ENCODE results near the gene NME4.
A peak's percentile ranks its signal among the peaks of the same experiment; 100 is the strongest.
"Not testable (repeated sequence)": the region's sequence is repeated elsewhere in the genome, so short reads cannot be mapped to it uniquely, and the experiment has no call there.

Gene NME4

DNA sequence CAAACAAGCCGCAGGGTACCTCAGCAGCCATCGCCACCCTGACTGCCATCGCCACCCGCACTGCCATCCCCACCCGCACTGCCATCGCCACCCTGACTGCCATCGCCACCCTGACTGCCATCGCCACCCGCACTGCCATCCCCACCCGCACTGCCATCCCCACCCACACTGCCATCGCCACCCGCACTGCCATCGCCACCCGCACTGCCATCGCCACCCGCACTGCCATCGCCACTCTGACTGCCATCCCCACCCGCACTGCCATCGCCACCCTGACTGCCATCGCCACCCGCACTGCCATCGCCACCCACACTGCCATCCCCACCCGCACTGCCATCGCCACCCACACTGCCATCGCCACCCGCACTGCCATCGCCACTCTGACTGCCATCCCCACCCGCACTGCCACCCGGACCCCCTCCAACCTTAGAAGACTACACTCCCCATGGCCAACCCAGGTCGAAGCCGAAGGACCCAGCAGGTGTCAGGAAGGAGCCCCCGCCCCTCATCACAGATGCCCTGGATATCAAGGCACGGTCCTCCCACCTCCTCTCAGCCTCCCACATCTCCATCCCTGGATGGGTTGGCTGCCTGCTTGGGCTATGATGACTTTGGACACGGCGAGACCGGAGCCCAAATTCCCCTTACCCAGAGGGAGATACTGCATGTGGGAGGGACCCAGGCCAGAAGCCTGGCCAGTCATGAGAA lies 18.7 kb upstream of the NME4 start:
- DNase-seq, result not testable (repeated sequence)

DNA sequence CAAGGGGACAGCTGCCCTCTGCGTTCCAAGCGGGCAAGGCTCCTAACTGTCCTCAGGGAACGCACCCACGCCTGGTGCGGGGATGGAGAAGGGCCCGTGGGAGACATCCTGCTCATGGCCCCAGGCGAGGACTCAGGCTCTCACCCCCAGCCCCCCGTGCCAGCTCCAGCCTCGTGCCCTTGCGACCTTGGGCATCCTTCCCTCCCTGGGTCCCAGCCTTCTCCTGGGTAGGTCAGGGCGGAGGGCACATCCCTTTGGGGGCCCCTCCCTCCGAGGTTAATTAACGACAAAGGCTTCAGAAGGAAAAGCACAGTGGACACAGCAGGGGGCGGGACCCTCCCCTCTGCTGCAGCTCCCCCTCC lies 18.2 kb upstream of the NME4 start:
- no peak for DNase-seq

DNA sequence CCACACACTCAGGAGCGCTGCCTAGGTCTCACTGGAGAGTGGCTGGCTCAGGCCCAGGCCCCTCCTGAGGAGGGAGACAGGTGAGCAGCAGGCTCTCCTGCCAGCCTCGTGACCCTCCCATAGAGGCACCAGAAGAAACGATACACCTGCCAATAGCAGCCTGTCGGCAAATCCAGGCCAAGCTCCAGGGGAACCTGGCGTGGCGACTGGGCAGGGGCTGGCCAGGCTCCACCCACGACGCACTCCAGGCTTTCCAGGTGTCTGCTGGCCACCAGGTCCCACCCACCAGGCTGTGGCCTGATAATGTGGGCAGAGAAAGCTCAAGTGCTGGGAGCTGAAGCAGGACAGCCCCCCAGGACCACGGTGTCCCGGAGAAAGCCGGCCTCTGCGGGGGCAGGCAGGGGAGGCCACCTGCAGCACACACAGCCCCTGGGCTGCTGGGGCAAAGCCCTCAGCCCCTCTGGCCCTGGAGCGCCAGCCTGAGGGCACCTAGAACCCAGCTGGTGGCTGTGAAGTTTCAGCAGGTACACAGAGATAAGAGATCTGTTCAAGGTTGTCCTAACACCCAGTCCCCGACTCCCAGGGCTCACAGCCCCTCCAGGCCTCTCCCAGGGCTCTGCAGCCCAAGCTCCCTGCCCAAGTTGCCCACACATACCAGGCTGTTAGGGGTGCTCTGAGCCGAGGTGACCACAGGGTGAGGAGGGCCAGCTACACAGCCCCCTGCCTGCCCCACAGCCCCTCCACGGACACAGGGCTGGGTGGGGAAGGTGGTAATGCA lies 17.6 kb upstream of the NME4 start:
- no peak for DNase-seq

DNA sequence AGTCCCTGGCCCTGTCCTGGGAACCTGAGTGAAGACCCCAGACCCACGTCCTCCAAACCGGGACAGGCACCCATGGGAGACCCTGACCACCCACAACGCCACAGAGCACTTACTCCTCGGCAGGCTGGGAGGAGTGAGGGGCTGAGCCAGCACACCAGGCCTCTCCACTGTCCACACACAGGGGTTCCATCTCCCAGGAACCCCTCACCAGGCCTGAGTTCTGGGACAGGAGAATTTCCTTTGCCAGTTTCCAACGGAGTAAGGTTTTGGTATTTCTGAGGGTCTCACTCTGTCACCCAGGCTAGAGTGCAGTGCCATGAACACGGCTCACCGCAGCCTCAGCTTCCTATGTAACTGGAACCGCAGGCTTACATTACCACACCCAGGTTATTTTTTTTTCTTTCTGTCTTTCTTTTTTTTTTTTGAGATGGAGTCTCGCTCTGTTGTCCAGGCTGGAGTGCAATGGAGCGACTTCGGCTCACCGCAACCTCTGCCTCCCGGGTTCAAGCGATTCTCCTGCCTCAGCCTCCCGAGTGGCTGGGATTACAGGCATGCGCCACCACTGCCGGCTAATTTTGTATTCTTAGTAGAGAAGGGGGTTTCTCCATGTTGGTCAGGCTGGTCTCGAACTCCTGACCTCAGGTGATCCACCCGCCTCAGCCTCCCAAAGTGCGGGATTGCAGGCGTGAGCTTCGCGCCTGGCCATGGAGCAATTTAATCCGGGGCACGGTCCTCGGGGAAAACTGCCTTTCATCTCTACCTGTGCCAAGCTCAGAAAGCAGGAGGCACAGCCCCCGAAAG lies 16.8 kb upstream of the NME4 start:
- no peak for DNase-seq

DNA sequence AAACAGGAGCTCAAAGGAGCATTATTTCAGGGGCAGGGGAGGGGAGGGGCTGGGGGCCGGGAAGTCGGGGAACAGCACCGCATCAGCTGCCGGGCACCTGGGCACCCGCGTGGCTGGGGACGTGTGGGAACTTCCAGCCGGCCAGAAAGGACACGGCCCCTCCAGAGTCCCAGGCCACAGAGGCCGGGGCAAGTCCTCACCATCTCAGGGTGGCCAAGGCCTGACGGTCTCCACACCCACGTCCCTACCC lies 16.3 kb upstream of the NME4 start:
- no peak for DNase-seq

DNA sequence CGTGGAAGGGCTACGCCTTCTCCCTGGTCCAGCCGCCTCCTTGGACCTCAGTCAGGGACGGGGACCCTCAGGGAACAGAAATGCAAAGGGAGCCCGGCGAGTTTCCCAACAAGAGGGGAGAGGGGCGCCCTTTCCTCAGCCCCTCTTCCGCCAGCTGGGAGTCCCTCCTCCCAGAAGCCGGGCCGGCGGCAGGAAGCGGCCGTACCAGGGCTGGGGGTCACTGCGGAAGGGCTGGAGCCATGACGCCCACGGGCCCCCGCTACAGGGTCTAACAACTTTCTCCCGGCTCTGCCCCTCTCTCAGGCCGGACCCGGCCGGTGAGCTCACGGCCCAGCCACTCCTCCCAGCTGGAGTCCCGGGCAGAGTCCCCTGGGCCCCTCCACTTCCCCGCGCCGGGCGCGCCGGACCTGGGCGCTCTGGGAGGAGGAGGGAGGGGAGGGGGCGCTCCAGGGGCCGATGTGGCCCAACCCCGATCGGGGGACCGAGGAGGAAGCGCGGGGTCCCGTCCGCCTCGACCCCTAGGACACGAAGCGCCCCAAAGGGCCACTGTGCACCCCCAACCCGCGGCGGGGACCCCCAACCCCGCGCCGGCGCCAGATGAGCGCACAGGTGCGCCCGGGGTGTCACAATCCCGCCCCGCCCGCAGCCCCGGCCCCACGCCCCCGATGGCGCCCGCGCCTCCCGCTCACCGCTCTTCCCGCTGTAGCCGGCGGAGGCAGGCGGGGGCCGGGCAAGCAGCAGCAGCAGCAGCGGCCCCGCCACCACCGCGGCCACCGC lies 15.8 kb upstream of the NME4 start:
- DNase-seq, result no peak

DNA sequence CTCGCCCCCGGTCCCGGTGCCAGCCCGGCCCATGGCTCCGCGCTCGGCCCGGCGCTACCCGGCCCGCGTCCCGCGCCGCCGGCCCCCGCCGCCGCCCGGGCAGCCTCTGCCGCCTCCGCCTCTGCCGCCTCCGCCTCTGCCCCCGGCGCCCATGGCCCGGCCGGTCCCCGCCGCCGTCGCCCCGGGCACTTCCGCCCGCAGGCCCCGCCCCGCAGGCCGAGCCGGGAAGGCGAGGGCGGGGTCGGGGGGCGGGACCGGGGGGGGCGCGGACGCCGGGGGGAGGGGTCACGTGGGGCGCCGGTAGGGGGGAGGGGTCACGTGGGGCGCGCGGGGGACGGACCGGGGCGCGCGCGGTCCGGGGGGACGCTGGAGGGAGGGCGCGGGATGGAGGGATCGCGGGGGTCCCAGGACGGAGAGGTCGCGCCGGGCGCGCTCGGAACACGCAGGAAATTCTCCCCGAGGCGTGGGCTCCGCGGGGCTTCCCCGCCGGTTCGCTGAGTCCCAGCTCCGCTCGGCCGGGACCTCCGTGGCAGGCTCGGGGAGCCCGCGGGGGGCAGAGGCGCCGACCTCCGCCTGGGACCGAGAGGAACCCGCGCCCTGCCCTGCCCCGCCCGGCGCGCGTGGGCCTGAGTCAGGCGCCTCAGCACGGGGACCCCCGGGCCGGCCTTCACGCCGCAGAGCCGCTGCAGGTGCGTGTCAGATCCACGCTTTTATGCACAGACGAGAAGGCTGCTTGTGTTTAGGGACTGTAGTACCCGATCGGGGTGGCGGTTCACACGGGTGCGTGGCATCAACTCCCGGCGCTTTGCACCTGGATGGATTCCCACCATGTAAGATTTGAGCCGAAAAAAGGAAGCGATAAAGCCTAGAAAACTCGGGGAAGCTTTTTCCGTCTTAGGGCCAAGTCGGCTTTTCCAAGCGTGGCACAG lies 14.9 kb upstream of the NME4 start, which contains the start of gene PGAP6:
Gene PGAP6 (minus strand): TSS at position 190 of the 929 bp plus-strand sequence. CDS start 157 bp downstream, at position 33.
- no peak for DNase-seq

DNA sequence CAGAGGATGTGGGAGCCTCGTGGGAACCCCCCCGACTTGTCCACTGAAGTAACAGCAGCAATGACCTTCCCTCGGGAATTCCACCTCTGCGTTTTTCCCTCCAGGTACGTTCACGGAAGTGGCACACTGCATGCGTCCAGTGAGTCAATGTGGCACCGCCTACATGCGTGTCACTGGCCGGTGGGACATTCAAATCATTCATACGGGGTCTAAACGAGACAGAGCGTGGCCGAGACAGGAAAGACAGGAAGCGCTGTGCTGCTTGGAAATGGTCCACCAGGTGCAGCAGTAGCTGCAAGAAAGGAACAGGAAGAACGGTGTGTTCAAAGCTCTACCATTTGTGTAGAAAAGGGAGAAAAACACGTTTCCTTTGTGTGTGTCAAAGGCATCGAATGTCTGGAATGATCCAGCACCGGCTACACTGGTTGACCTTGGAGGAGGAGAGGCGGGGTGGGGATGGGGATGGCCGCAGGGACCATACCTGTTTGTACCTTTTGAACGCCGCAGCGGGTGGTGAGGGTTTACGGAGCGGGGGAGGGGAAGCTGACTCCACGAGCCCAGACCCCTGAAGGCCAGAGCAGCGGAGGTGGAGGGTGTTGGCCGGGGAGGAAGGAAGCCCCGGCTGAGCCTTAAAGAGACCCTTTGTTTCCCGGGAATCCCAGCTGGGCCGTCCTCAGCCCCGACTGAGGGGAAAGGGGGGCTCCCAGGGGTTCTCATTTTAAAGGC lies 13.5 kb upstream of the NME4 start:
- DNase-seq, result no peak

DNA sequence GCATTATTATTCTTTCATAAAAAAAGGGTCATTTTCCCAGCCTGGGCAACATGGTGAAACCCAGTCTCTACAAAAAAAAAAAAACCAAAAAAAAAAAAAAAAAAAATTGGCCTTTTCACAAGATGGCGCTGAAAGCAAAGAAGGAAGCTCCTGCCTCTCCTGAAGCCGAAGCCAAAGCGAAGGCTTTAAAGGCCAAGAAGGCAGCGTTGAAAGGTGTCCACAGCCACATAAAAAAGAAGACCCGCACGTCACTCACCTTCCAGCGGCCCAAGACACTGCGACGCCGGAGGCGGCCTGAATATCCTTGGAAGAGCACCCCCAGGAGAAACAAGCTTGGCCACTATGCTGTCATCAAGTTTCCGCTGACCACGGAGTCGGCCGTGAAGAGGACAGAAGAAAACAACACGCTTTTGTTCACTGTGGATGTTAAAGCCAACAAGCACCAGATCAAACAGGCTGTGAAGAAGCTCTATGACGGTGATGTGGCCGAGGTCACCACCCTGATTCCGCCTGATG lies 10.3 kb upstream of the NME4 start:
- DNase-seq, result no peak

DNA sequence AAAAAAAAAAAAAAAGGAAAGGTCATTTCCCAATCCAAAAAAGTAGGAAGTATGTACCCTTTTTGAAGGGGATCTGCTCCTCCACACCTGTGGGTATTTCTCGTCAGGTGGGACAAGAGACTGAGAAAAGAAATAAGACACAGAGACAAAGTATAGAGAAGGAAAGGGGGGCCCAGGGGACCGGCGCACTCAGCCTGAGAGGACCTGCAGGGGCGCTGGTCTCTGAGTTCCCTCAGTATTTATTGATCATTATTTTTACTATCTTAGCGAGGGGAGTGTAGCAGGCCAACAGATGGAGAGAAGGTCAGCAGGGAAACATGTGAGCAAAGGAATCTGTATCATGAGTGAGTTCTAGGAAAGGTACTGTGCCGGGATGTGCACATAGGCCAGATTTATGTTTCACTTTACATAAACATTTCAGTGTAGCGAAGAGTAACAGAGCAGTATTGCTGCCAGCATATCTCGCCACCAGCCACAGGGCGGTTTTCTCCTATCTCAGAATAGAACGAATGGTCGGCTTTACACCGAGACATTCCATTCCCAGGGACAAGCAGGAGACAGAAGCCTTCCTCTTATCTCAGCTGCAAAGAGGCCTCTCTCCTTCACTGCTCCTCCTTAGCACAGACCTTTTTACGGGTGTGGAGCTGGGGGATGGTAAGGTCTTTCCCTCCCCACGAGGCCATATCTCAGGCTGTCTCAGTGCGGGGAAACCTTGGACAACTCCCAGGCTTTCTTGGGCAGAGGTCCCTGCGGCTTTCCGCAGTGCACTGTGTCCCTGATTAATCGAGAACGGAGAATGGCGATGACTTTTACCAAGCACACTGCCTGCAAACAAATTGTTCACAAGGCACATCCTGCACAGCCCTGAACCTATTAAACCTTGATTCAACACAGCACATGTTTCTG lies 9.0 kb upstream of the NME4 start:
- not testable (repeated sequence) for DNase-seq

DNA sequence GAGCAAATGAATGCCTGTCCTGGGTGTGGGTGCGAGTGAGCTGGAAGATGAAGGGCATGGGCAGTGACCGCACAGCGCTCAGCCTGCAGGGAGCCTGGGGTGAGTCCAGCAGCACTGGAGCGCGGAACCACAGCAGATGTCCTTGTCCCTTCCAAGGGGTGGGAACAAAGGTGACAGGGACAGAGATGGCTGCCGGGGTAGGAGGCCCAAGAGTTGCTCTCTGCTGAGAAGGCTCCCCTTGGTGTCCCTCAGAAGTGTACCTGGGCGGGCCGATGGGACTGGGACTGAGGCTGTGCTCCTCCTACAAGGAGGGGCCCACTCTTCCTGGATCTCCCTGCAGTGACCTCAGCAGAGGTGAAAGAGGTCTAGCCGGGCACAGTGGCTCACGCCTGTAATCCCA lies 7.6 kb upstream of the NME4 start:
- no peak for DNase-seq

DNA sequence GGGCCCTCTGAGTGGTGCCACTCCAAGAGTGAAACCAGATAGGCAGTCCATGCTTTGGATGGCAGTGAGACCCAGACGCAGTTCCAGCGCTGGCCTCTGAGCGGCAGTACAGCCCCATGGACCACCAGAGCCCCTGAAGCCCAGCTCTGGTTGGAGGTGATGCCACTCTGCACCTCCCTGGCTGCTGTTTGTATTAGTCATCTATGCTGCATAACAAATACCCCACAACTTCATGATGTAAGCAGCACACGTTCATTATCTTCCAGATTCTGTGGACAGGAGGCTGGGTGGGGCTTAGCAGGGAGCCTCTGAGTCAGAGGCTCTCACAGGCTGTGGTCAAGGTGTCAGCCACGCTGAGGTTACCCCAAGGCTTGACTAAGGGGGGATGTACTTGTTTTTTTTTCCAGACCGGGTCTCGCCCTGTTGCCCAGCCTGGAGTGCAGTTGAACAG lies 5.1 kb upstream of the NME4 start:
- DNase-seq, result peak; percentile 21

DNA sequence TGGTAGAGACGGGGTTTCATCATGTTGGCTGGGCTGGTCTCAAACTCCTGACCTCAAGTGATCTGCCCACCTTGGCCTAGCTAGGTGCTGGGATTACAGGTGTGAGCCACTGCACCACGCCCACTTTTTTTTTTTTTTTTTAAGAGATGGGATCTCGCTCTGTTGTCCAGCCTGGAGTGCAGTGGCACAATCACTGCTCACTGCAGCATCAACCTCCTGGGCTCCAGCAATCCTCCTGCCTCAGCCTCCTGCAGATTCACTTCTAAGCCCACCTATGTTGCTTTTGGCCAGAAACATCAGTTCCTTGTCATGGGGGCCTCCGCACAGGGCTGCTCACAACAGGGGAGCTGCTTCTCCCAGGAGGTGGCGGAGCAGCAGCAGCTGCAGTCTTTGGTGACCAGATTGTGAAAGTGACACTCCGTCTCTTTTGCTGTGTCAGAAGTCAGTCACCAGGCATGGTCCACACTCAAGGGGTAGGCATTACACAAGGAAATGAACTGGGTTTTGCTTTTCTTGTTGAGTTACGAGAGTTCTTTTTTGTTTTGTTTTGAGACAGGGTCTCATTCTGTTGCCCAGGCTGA lies 4.5 kb upstream of the NME4 start:
- DNase-seq, result no peak

DNA sequence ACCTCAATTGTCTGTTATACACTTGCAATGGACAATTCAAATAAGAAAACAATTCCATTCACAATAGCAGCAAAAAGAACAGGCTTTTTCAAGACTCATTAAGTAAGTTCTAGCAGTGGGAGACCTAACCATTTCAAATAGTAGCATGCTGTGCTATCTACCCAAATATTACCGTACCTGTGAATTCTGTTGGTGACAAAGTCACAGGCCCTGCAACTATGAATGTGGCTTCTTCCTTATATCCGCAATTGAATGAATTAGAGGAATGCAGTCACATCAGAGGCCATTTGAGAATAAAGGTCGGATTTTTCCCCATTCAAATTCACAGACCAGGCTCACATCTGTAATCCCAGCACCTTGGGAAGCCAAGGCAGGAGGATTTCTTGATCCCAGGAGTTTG lies 800 bp upstream of the NME4 start:
- DNase-seq, result no peak

DNA sequence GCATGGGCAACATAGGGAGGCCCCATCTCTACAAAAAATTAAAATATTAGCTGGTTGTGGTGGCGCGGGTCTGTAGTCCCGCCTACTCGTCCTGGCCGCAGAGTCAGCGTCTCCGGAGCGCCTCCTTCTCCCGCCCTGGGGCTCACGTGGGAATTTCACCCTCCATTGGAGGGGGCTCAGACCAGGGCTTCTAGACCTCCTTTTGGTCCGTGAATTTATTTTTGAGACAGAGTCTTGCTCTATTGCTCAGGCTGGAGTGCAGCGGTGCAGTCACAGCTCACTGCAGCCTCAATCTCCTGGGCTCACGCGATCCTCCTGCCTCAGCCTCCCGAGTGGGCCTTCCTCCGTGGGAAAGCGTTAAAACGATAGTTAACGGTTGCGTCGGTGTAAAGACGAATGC lies 394 bp upstream of the NME4 start:
- peak; percentile 65 for DNase-seq

DNA sequence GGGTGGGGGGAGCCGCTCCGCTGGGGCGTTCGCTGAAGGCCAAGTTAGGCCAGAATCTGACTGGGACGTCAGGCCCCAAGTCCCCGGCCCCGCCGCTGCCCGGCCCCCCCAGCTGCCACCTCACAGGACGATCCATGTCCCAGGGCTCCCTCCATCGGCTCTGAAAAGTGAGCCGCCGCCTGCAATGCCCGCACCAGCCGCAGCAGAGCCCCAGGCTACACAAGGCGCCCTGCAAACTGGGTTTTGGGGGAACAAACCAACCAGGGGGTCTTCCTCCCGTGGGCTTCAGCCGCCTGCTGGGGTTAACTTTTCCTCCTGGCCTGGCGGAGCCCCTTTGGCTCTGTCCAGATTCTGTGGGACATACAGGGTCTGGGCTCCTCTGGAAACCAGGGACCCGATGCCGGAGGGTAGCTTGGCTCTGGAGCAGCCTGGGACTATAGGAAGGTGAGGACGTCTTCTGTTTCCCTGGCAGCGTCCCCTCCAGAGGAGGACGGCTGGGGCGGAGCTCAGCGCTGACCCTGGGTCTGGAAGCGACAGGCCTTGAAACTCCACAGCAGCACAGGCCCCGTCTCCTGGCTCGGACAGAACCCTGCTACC lies 835 bp downstream of the NME4 start:
- DNase-seq, result peak; percentile 39

DNA sequence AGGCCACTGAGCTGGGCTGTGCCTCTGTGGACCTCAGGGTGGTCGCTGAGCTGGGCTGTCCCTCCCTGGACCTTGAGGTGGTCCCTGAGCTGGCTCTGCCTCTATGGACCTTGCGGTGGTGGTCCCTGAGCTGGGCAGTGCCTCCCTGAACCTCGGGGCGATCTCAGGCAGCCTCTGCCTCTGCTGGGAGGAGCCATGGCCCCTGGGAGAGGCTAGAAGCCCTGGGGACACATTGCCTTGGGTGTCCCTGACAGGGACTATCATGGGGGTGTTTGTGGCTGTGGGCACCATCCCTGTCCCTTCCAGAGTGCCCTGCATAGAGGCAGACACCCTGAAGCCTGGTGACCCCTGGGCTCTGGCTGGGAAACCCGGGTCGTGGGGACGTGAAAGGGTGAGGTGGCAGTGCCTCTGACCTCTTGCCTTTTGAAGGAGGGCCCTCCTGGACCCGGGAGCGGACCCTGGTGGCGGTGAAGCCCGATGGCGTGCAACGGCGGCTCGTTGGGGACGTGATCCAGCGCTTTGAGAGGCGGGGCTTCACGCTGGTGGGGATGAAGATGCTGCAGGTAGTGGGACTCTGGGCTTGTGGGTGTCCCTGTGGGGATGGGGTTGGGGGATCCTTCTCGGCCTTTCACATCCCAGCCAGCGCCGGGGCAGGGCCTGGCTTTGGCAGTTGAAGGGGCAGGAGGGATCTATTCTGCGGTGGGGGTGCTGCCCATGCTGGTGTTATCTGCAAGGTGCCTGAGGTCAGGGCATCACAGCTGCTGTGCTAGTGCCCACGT lies 1.8 kb downstream of the NME4 start:
- no peak for DNase-seq

DNA sequence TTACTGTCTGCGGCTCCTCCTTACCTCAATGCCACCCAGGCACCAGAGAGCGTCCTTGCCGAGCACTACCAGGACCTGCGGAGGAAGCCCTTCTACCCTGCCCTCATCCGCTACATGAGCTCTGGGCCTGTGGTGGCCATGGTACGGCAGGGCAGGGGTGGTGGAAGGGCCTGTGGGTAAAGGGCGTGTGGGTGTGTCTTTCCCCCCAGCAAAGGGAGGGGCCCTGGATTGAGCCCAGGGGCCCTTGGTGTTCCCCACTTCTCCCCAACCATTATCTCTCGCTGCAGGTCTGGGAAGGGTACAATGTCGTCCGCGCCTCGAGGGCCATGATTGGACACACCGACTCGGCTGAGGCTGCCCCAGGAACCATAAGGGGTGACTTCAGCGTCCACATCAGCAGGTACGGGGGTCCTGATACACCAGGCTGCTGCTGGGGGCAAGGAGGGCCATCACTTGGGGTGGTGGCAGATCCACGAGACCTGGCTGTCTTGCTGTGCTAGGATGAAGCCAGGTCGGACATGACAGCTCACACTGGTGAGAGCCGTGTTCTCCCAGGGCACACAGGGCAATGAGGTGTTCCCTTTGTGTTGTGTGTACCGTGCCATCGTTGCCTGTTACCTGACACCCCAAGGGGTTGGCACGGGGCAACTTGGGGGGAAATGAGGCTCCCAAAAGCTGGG lies 2.5 kb downstream of the NME4 start:
- no peak for DNase-seq

All from GF-D8 (cell line).